Measurements from ENCODE around the gene DDX18.

DNA sequence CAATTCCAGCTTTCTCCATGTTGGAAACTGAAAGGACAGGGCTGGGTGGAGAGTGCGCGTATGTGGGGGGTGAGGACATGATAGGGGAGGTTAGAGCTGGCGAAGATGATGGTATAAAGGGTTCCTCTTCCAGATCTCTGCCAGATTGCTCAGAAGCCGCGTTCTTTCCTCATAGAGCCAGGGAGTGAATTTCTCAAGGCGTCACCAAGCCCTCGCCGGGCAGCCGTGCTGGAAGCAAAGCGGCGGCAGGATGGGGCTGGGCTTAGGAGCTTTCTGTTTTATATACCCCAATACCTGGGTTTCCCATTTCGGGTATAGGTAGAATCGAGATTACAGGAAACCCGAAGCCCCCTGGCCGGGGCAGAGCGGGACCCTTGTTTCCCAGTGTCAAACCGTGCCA lies 43.8 kb downstream of the DDX18 start:
- no peak for TF ChIP-seq POLR2A (IDR thresholded peaks at IDR 0.05; ENCODE audit: low read length)
- TF ChIP-seq GATA1 (IDR thresholded peaks at IDR 0.05; ENCODE audit: low read depth, low read length) = no peak

All from erythroblast (primary cell).